ENCODE measurements around the gene TRIM36.
A peak's percentile ranks its signal among the peaks of the same experiment; 100 is the strongest.

DNA sequence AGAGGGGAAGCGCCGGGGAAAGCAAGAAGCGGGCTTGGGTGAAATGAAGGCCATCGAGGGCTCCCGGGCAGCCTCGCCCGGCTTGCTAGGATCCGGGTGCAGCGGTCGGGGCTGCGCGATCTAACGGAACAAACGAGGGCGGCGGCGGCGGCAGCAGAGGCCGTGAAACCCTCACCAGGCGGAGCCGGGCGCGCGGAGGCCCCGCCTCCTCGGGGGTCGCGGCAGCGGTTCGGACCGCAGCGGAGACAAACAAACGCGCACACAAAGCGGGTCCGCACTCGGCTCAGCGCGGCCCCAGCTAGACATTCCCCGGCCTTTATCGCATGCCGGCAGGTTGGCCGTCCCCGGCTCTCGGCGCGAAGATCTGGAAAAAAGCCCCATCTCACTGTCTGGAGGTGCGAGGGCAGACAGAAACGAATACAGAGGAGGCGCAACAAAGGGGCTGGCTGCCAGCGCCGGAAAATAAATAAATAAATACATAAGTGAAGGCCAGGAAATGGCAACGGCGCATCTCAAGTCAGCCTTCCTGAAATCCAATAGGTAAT, 10.5 kb upstream of the TRIM36 start:
- TF ChIP-seq CTCF (IDR thresholded peaks at IDR 0.05), result no peak
- TF ChIP-seq EZH2 (IDR thresholded peaks at IDR 0.05; ENCODE audit: borderline replicate concordance, insufficient read depth, low read depth, low read length, poor library complexity, severe bottlenecking), result peak; percentile 41

Data from B cell (primary cell).